ENCODE data around the gene RSKR.
"Not testable (repeated sequence)": the region's sequence is repeated elsewhere in the genome, so short reads cannot be mapped to it uniquely, and the experiment has no call there.

RSKR gene

DNA sequence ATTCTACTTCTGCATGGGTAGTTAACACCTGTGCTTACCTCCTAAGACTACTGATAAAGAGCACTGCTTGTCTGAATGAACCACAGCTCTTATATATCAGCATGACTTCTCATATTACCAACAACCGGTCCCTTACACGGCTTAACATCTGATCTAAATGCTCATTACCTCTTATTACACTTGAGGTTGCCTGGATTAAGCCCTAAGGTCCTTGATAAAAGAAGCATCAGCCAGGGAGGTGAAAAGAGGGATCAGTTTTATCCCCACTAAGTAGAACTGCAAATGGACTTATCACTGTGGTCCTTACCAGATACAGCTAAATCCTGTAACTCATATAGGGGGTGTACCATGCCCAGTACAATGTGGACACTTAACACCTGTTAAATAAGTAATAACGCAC is 8.2 kb upstream of the RSKR start:
- DNase-seq, result no peak

DNA sequence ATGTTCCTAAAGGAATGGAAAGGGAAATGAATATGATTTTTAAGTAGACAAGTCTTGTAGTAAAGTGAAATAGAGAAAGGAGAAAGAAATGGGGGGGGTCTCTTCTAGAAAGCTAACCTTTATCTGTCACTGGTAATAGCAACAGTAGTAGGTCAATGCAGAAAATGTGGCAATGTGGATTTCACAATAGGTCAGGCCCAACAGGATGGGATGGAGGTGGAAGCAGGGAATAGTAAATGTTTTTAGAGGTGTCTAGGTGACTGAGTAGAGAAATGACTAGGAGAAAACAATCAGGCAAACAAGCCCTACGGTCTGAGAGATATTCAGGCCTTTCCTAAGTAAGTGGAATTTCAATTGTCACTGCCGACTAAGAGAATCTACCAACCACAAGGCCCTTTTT is 6.0 kb upstream of the RSKR start:
- DNase-seq, result no peak

GRCh38 chr17:28618464-28618863 is 4.5 kb upstream of the RSKR start:
- no peak for DNase-seq

- no peak for DNase-seq
Observed at GRCh38 chr17:28616281-28616680, 2.3 kb upstream of the RSKR start.

- no peak for DNase-seq
Observed at GRCh38 chr17:28615260-28615940, 1.4 kb upstream of the RSKR start.

DNA sequence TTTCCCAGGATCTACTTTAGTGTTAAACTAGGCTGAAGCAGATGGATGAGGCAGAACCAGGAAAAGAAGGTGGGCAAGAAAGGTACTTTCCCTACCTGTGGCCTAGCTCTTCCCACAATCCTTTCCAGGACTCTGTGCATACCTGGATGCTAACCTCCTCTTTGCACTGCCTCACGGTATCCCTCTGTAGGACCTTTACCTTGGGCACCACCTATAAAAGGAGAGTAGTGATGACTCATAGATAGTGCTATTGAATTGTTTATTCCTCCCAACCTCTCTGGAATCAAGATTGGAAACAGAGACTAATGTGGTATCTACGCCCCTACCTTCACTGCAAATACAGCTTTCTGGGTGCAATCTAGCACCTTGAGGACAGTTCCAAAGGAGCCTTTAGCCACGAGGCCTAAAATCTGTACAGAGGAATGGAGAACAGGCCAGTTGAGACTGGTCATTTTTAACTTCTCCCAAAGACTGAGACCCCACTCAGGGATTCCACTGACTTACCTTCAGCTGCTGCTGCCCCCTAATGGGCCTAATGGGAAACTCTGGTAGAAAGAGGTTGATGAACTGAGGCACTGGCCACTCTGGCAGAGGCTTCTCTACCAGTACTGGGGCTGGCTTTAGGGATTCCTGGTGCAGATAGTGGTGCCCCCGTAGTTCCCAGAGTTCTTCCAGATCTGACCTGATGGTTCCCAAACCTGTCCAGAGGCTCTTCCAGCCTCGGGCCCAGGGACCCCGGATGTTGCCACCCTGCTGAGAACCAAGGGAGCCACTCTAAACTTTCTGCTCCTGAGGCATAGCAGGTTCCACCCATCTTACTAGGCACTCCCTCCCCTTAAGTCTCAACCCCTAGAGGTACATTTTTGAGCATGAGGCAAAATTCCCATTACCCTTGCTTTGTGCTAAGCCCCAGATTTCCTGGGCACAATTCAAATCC is 781 bp downstream of the RSKR start:
- DNase-seq, result no peak

- no peak for DNase-seq
Observed at GRCh38 chr17:28612531-28612930, 1.5 kb downstream of the RSKR start.

- no peak for DNase-seq
Observed at GRCh38 chr17:28610376-28610775, 3.6 kb downstream of the RSKR start.

DNA sequence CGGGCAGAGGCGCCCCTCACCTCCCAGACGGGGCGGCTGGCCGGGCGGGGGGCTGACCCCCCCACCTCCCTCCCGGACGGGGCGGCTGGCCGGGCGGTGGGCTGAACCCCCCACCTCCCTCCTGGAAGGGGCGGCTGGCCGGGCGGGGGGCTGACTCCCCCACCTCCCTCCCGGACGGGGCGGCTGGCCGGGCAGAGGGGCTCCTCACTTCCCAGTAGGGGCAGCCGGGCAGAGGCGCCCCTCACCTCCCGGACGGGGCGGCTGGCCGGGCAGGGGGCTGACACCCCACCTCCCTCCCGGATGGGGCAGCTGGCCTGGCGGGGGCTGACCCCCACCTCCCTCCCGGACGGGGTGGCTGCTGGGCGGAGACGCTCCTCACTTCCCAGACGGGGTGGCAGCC is 10.0 kb downstream of the RSKR start:
- DNase-seq, result not testable (repeated sequence)

DNA sequence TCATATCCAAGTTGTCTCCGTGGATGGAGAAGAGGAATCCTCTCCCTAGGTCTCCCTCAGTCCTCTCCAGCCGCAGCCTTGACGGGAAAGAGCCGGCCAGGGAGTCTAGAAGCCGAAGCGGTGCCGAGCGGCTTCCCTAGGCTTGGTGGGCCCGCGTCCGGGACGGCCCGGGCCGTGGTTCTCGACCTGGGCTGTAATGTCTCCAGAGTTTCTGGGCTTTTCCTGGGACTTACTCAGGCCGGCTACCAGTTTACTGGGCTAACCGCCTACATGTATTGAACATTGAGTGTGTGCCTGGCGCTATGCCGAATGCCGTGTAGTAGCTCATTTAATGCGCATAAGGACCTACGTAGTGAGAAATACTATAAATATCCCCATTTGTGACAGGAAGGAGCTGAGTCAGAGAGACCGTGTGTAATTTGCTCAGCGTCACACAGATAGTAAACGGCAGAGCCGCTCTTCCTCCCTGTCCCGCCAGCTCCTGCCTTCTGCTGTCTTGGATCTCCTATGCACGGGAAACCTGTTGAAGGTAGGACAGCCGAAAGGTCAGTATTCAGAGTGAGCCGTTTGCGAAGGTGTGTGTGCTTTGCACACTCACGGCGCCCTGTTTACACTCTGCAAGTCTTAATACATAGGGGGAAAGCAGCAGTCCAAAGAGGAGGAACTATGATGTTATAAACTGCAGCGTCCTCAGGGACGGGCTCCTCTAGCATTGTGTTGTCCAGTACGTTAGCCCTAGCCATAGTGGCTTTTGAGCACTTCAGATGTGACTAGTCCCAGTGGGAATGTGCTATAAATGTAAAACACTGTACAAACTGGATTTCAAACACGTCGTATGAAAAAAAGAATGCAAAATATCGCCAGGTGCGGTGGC is 14.4 kb downstream of the RSKR start:
- no peak for DNase-seq

- peak; percentile 95 for DNase-seq
Observed at GRCh38 chr17:28598799-28599310, 15.1 kb downstream of the RSKR start, which contains the start of gene SPAG5. SPAG5 (minus strand) TSS chr17:28599025; CDS start chr17:28598946, 79 bp downstream.

GRCh38 chr17:28598389-28598788 is 15.6 kb downstream of the RSKR start:
- no peak for DNase-seq

- DNase-seq, result no peak
Observed at GRCh38 chr17:28597606-28598383, 16.2 kb downstream of the RSKR start.

GRCh38 chr17:28592260-28592659 is 21.7 kb downstream of the RSKR start:
- no peak for DNase-seq

- no peak for DNase-seq
Observed at GRCh38 chr17:28585851-28586250, 28.1 kb downstream of the RSKR start.

- DNase-seq, result no peak
Observed at GRCh38 chr17:28584434-28584833, 29.6 kb downstream of the RSKR start.

DNA sequence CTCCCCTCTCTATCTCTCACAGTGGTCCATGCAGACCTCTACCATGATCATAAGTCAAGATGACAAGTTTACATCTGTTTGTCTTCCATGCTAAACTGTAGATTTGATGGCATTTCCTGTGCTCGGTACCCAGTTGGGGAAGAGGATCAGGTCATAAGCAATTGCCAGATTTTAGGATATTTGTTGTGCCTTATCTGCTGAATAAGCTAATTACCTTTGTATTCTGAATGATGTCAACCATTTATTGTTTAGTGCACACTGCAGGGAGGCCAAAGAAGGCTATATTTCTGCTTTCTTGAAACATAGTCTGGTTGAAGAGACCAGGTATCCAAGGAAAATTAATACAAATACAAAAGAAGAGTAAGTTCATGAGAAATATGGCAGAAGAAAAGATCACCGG is 31.5 kb downstream of the RSKR start:
- no peak for DNase-seq

GRCh38 chr17:28580959-28581358 is 33.0 kb downstream of the RSKR start:
- DNase-seq, result no peak

- DNase-seq, result no peak
Observed at GRCh38 chr17:28579526-28579925, 34.5 kb downstream of the RSKR start.

DNA sequence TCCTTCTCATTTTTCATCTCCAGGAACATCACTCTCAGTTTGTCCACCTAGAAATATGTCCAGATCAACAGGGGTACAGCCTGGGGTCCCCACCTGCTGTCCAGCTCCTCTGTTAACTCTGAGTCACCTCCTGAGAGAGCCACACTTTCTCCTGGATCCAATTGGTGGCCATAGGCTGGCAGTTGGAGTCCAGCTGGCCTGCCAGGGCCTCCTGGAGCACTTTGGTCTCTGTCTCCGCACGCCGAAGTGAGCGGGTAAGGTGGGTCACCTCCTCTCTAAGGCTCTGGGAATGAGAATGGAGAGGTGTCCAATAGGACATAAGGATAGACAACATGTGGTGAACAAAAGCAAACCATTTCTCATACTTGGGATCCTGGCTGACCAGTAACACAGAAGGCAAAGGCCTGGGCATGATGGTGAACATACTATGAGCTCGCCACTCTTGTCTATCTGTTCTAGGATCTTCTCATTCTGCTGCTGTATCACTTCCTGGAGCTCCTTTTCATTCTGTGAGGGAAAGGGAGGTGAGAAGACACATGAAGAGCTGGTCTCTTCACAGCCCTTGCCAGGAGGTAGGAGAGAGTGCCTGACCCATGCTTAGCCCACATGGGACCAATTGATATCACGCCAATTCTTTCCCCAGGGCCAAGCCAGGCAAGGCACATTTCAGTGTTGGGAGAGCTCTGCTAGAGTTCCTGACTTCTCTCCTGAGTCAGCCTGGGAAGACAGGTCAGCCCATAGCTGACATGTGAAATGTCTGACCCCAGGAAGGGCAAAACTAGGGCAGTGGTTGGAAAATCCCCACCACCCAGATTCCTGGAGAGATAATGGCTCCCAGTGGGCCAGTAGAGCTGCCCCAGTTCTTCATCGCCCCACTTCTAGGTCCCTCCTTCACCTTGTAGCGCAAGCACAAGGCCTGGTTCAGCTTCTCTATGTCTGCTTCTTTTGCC is 35.5 kb downstream of the RSKR start:
- DNase-seq, result no peak

- no peak for DNase-seq
Observed at GRCh38 chr17:28577466-28577824, 36.5 kb downstream of the RSKR start.

Measured in right forelimb (tissue), 1 donor.